Measurements from ENCODE around the gene SPRR5.

- TF ChIP-seq CTCF (IDR thresholded peaks at IDR 0.05) (no peak), POLR2A (IDR thresholded peaks at IDR 0.05) (no peak)
Measured at GRCh38 chr1:152964536-152964935, 17.5 kb downstream of the SPRR5 start.
